HG02852 (cell line): ENCODE results near the gene ARHGAP32.

Experiments
- ATAC-seq: cut with Tn5 transposase; IDR thresholded peaks from one replicate; pipeline ENCODE4 v1.9.1; 2021; ENCODE audit warnings: mild to moderate bottlenecking, moderate library complexity; ENCODE audit not compliant: unreplicated experiment

Gene ARHGAP32

DNA sequence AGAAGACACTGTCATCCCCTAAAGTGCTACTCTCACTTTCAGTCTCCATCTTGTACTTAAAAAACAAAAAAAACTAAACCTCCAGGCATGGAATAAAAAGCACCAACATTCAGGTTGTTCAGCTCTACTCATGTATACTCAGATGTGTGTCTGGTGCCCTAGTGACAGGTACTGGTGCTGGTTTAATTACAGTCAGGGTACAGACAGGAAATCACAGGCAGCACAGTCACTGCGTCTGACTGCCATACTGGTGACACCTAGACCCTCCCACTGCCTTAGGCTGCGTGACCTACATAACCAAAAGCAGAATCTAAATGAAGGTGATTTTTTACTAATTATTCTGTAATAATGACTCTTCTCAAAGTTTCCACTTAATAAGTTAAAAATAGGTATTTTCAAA, at the start of gene ARHGAP32:
Gene ARHGAP32 (minus strand): TSS at position 176 of the 400 bp plus-strand sequence. CDS start 127 bp downstream, at position 49.
- ATAC-seq, result no peak

- ATAC-seq, result no peak
Observed at GRCh38 chr11:129239207-129239606, 47.1 kb upstream of the ARHGAP32 start.

- no peak for ATAC-seq
Observed at GRCh38 chr11:129237880-129238638, 45.9 kb upstream of the ARHGAP32 start.

GRCh38 chr11:129237456-129237855, 45.3 kb upstream of the ARHGAP32 start:
- ATAC-seq, result no peak

DNA sequence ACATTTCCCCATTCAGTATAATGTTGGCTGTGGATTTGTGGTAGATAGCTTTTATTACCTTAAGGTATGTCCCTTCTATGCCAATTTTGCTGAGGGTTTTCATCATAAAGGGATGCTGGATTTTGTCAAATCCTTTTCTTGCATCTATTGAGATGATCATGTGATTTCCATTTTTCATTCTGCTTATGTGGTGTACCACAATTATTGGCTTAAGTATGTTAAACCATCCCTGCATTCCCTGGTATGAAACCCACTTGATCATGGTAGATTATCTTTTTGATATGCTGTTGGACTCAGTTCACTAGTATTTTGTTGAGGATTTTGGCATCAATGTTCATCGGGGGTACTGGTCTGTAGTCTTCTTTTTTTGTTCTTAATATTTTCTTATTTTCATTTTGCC, 44.7 kb upstream of the ARHGAP32 start:
- no peak for ATAC-seq

DNA sequence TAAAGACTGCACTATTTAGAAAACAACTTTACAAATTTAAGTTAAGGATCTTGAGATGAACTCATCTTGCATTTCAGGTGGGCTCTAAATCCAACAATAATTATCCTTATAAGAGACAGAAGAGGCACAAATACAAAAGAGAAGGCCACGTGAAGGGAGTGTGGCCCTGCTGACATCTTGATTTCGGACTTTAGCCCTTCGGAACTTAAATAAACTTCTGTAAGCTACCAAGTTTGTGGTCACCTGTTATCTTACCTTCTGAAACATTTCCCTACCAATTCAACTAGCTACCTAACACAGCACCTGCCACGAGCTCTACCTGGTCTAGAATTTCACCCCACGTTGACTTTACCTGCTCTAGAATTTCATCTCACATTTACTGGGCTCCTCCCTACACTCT, 42.9 kb upstream of the ARHGAP32 start:
- no peak for ATAC-seq

DNA sequence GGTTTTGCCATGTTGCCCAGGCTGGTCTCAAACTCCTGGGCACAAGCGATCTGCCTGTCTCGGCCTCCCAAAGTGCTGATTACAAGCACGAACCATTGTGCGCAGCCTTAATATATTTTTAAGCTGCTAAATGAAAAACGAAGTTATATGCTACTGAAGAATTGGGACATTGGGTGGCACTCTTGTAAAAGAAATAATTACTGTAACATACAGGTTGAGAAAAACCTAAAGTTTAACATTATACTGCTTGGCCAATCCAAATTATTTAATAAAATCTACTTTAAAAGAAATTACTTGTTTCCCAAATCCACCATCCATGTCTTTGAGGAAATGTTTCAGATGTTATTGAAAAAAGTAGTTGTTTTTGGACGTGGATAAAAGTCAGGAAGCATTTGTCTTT, 37.9 kb upstream of the ARHGAP32 start:
- ATAC-seq, result no peak

GRCh38 chr11:129226207-129226798, 34.2 kb upstream of the ARHGAP32 start:
- ATAC-seq, result no peak

DNA sequence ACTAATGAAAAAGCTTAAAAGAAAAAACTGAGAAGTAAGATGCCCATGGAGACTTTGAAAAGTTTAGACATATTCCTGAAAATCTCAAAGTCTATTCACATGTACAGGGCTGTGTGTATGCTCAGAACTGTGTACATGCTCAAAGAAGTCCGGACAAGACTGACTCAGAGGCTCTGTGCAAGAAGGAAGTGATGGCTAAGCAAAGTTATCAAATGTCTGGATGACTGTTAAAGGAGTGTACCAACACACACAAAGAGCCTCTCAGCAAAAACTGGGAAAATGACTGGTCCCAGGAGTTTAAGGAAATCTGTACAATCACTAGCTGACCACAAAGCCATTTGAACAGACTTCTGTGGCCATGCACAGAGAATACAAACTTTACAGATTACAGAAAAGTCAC, 33.1 kb upstream of the ARHGAP32 start:
- ATAC-seq, result no peak

DNA sequence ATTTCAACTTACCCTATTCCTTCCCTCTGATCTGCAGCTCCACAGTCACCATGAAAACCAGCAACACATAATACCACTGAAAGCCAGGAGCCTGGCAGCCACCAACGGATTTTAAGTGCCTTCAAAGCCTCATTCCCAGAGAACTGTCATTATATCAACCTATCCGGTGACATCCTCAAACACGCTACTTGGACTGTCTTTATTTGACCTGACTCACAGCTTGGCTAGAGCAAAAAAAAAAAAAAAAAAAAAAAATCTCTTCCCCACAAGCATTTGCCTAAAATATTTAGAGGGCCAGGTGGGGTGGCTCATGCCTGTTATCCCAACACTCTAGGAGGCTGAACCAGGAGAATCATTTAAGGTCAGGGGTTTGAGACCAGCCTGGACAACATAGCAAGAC, 32.4 kb upstream of the ARHGAP32 start:
- ATAC-seq, result no peak

DNA sequence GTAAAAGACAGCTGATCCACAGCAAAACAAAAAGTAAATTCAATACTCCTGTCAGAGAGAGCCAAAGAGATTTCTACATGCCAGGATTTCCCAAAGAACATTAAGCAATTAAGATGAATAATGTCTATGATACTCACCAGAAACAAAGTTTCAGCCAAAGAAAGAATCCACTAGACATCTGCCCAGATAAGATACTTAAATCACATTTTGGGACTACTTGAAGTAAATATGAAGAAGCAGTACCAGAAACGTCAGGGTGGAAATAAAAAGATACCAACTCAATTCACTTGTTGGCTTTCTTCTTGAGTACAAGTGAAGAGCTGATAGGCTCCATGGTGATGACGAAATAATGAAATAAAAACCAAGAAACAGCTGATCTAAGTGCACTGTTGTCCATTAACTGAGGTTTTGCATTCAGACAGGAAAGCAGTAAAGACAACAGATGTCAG, 31.6 kb upstream of the ARHGAP32 start:
- no peak for ATAC-seq

DNA sequence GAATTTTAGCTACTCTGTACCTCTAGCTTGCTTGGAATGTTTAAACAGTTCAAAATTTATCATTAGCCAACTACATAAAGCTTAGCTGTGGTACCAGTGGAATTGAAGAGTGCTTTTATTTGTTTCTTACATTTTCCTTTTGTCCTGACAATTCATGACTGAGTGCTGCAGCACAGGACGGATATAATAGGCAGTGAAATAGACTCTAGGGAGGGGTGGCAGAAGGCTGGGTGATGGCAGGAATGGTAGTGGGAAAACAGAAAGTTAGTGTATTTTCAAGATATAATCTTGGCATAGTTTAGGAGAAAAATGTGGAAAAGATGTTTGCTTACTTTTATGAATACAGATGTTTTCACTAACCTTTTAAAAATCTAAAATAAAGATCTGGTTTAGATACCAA, 31.1 kb upstream of the ARHGAP32 start:
- ATAC-seq, result no peak

DNA sequence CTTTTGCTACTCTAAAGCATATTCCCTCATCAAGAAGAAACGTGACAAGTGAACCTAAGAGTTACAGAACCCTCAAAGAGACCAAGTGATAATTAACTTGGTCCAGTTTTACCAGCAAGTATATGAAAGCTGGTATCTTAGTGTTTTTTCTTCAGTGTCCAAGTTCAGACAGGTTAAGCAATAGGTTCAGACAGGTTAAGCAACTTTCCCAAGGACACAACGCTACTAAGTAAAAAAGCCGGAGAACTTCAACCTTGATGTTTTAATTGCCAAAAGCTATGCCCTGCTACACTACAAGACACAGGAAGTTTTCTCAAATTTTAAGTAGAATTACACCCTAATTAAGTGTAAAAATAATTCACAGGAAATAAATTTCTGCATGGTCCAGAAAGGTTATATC, 30.0 kb upstream of the ARHGAP32 start:
- ATAC-seq, result no peak

GRCh38 chr11:129215506-129216245, 23.6 kb upstream of the ARHGAP32 start:
- no peak for ATAC-seq

DNA sequence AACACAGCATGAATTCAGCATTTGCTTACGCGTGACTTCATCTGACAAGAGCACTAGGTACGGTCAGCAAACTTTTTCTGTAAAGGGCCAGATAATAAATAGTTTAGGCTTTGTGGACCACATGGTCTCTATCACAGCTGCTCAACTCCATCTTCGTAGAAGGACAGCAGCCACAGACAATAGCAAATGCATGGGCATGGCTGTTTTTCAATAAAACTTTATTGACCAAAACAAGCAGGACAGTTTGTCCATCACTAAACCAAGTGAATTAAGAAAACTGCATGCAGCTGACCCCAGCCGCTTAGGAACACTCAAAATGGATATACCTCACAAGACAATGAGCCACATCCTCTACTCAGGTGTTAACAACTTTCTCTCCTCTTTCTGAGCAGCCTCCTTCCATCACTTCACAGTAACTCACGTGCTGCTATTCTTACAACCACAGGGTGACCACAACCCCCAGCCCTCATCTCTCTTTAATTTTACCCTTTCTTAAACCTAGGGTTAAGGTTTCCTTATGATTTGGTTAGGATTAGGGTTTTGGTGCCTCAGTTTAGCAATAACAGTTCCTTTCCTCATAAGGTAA, 22.7 kb upstream of the ARHGAP32 start:
- ATAC-seq, result no peak

GRCh38 chr11:129213261-129213660, 21.1 kb upstream of the ARHGAP32 start:
- ATAC-seq, result no peak

GRCh38 chr11:129211397-129211796, 19.3 kb upstream of the ARHGAP32 start:
- no peak for ATAC-seq

- ATAC-seq, result no peak
Observed at GRCh38 chr11:129210831-129211181, 18.7 kb upstream of the ARHGAP32 start.

GRCh38 chr11:129209891-129210830, 18.0 kb upstream of the ARHGAP32 start:
- ATAC-seq, result no peak

DNA sequence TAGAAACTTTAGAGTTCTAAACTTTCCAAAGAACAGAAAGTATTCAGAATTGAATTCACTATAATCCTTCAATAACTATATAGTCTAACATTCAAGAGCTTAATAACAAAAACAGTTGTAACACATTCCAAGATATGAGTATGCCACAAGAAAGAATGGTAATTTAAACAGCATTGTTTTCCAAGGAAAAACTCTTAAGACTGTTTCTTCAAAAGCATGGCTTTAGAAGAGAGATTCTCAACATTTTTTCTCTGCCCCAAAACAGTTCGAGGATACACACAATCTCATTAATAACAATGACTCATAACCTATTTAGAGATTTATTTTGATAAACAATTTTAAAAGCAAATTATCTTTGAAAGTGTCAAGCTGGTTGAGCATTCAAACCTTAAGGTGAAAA, 16.7 kb upstream of the ARHGAP32 start:
- no peak for ATAC-seq
